CD4-positive, alpha-beta T cell treated with Interferon alpha-2 for 1 hour (primary cell): ENCODE results near the gene CAPNS1.
"Not testable (repeated sequence)": the region's sequence is repeated elsewhere in the genome, so short reads cannot be mapped to it uniquely, and the experiment has no call there.

Experiments
- DNase-seq, 2 donors: peaks; one replicate each; pipeline ENCODE4 v3.0.0-alpha.2; 2020 to 2022

The CAPNS1 gene

DNA sequence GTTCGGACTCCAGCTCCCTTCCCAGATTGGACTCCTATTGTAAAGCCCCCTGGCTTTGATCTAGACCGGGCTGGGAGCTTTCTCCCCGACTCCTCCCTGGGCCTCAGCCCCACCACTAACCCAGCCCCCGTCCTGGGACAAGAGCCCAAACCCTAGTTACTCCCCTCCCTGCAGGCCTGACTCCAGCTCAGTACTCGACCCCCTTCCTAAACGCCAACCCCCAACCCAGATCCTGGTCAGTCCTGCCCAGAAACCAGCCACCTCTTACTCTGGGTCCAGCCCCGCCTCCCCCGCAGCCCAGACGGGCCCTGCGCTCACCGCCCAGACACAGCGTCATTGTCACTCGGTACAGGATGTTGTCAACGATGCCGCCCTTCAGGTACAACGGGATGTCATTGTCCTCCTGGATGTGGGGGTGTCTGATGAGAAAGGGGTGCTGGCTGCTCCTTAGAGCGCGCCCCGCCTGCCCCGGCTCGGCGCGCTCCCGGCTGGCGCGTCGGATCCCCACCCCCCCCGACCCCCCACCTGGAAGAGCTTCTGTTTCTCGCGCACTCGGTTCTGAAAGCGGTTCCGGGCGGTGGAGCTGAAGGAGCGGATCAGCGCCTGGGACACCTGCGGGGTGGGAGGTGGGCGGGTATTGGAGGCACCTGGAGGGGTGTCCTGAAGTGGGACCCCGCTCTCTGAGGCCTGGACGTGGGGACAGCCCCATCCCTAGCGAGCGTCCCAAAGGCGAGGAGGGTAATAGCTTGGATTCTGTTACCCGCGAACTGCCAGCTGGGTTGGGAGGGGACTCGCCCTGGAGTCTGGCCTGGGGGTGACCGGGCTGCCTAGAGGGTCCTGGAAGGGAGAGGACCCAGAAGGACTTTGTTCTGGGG, 11.5 kb downstream of the CAPNS1 start:
- no peak for DNase-seq

DNA sequence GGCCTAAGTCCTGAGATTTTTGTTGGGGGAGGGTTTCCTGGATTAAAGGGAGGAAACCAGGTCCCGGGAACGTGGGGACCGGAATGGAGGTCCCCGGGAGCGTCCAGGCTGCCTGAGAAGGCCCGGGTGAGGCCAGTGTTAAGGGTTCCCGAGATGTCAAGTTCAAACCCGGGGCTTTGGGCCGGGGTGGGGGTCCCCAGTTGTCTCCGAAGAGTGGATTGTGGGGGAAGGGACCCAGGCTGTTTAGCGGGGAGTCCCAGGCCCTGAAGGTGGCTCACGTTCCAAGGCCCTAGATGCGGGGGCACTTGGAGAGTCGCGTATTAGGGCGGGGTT, 12.1 kb downstream of the CAPNS1 start:
- DNase-seq, result no peak

DNA sequence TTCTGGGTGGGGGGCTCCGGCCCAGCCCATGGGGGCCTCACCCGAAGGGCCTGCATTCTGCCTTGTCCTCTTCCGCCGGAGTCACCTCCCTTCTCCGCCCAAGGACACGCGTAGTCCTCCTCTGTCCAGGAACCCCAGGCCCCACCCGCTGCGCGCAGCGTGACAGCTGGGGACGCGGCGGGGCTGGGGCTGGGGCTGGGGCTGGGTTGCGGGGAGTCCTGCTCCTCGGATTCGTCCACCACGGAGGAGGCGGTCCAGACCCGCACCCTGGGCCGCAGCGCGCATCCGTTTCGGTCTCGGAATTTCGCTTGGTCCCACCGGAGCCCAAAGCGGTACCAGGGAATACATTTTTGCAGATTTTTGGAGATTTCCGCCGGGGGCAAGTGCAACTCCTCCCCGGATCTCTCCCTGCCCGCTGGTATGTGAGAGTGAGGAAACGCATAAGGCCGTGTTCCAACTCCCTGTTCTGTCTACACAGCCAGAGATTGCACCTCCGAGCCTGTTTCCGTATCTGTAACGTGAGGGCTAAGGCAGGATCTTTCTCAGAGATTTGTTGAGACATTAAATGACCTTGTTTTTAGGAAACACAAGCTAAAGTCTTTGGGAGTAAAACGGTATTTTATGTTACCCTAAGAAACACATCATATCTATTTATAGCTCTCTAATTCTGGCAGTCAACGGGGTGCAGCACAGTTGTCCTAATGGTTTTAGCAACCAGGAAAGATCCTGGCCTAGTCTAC, 12.7 kb downstream of the CAPNS1 start, which contains the start of gene COX7A1:
COX7A1 (minus strand) TSS at position 96 of the 740 bp plus-strand sequence; CDS start at position 56, 40 bp downstream.
- DNase-seq, result no peak

DNA sequence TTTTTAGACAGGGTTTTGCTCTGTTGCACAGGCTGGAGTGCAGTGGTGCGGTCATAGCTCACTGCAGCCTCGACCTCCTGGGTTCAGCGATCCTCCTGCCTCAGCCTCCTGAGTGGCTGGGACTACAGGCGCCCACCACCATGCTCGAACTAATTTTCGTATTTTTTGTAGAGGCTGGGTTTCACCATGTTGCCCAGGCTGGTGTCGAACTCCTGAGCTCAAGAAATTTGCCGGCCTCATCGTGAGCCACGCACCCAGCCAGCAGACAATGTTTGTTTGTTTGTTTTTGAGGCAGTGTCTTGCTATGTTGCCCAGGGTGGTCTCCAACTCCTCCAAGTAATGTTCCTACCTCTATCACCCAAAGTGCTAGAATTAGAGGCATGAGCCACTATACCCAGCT, 13.3 kb downstream of the CAPNS1 start:
- DNase-seq, result no peak

DNA sequence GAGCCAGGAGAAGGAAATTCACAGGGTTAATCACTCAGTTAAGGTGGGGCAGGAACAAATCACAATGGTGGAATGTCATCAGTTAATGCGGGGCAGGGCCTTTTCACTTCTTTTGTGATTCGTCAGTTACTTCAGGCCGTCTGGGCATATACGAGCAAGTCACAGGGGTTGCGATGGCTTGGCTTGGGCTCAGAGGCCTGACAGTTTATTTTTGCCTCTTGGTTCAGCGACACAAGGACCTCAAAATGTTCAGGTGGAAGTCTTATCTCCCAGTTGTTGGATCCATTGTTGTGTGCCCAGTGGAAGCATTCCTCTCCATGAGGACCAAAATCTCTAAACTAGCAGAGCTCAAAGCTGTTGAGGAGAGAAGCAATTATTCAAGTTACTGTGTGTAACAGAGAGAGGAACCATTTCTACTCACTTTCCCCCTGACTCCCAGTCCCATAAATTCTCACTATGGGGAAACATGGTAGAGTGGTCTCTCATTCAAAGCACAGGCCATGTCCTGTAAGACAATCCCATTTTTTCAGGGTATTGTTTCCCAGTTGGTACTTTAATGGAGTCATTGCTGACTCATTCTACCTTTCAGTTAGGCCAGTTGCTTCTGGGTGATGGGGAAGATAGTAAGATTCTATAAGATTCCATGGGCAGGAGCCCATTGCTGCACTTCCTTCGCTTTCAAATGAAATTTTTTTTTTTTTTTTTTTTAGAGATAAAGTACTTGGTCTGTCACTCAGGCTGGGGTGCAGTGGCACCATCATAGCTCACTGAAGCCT, 21.1 kb downstream of the CAPNS1 start:
- DNase-seq, result no peak

DNA sequence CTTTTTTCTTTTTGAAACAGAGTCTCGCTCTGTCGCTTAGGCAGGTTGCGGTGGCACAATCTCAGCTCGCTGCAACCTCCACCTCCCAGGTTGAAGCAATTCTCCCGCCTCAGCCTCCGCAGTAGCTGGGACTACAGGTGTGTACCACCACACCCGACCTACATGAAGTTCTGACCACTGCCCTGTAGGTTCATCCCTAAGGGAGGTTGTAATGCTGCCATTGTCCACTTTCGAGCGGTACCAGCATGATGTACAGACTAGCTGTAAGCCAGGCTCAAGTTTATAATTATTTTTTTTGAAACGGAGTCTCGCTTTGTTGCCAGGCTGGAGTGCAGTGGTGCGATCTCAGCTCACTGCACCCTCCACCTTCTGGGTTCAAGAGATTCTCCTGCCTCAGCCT, 23.9 kb downstream of the CAPNS1 start:
- DNase-seq, result no peak

DNA sequence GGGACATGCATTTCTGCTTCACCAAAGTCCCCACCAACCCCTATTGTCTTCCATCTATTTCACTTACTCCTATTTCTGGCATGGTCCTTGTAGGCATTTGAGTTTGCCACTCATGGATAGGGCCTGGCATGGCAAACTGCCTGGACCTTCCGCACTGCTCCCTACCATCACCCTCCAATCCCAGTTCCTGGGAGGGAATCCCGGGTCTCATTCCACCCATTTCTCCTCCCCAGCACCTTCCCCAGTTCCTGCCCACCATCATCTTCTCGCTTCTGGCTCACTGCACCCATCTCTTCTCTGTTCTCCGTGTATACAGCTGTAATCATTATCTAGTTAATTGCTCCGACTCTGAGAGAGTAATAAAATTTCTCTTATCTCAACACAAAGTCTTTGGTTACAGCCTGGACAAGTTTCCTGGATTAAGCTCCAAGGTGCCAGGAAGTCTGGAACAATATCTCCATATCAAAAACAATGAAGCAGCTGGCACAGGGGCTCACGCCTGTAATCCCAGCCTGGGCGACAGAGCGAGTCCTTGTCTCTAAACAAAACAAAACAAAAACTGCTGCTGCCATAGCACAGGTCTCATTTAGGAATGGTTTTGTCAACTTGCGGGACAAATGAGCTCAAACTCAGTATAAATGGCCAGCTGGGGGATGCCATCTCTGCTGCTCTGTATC, 29.4 kb downstream of the CAPNS1 start:
- DNase-seq, result no peak

DNA sequence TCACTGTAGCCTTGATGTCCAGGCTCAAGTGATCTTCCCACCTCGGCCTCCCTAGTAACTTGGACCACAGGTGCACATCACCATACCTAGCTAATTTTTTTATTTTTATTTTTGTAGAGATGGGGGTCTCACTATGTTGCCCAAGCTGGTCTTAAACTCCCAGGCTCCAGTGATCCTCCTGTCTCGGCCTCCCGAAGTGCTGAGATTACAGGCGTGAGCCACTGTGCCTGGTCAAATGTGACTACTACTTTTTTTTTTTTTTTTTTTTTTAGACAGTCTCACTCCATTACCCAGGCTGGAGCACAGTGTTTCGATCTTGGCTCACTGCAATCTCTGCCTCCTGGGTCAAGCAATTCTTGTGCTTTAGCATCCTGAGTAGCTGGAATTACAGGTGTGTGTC, 33.0 kb downstream of the CAPNS1 start:
- DNase-seq, result no peak

DNA sequence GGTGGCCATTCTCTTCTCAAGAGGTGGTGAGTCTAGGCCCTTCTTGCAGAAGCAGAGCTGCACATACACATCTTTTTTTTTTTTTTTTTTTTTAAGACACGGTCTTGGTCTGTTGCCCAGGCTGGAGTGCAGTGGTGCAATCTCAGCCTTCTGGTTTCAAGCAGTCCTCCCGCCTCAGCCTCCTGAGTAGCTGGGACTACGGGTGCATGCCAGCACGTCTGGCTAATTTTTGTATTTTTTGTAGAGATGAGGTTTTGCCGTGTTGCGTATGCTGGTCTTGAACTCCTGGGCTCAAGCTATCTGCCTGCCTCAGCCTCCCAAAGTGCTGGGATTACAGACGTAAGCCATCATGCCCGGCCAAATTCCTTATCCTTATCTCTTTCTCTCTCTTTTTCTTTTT, 34.0 kb downstream of the CAPNS1 start:
- not testable (repeated sequence) for DNase-seq

DNA sequence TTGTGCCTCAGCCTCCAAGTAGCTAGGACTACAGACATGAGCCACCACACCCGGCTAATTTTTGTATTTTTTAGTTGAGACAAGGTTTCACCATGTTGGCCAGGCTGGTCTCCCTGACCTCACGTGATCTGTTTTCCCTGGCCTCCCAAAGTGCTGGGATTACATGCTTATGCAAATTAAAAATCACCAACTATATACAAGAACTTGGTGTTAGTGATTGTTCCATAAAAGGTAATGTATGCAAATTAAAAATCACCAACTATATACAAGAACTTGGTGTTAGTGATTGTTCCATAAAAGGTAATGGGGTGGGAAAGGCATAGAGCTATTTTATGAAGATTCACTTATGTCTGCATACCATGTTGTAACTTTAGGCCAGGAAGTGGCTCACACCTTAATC, 39.2 kb downstream of the CAPNS1 start:
- not testable (repeated sequence) for DNase-seq

DNA sequence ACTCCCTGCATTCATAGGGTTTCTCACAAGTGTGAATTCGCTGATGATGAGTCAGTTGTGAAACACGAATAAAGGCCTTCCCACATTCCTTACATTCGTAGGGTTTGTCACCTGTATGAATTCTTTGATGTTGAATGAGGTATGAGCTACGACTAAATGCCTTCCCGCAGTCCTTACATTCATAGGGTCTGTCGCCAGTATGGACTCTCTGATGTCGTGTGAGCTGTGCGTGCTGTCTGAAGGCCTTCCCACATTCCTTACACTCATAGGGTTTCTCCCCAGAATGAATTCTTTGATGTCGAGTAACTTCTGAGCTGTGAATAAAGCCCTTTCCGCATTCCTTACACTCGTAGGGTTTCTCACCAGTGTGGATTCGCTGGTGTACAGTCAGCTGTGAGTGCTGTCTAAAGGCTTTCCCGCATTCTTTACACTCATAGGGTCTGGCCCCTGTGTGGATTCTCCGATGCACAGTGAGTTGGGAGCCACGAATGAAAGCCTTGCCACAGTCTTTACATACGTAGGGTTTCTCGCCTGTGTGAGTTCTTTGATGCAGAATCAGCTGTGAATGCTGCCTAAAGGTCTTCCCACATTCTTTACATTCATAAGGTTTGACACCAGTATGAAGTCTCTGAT, 42.9 kb downstream of the CAPNS1 start:
- DNase-seq, result no peak

DNA sequence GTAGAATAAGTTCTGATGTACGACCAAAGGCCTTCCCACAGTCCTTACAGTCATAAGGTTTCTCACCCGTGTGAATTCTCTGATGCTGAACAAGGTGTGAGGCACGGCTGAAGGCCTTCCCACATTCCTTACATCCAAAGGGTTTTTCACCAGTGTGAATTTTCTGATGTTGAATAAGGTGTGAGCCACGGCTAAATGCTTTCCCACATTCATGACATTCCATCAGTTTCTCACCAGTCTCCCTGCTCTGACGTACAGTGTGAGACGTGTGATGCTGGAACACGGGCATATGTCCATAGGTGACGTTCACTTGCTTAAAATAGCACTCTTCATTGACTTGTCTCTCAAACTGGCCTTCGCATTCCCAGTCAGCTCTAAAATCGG, 43.4 kb downstream of the CAPNS1 start:
- DNase-seq, result no peak

DNA sequence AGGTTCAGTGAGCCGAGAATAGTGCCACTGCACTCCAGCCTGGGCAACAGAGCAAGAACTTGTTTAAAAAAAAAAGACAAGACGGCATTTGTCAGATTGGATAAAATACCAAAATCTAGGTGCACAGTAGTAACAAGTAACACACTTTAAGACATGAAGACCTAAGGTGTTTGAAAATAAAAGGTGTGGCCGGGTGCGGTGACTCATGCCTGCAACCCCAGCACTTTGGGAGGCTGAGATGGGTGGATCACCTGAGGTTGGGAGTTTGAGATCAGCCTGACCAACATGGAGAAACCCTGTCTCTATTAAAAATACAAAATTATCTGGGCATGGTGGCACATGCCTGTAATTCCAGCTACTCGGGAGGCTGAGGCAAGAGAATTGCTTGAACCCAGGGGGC, 46.9 kb downstream of the CAPNS1 start:
- not testable (repeated sequence) for DNase-seq

DNA sequence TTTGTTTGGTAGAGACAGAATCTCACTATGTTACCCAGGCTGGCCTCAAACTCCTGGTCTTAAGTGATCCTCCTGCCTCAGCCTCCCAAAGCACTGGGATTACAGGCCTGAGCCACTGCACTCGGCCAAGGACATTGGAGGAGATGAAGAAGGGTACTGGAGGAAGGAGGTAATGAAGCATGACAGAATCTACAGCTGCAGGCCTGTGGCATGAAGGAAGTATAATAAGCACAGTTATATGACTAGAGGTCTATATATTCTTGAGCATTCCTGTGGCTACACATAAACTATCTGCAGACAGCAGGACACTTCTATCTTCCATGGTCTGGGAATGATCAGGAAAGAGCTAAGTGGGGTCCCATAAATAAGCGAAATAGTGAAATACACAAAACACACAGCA, 56.4 kb downstream of the CAPNS1 start:
- no peak for DNase-seq

DNA sequence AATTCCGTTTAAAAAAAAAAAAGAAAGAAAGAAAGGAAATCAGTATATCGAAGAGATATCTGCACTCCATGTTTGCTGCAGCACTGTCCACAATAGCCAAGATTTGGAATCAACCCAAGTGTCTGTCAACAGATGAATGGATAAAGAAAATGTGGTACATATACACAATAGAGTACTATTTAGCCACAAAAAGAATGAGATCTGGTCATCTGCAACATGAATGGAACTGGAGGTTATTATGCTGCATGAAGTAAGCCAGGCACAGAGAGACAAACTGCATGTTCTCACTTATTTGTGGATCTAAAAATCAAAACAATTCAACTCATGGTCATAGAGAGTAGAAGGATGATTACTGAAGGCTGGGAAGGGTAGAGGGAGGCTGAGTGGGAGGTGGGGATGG, 58.3 kb downstream of the CAPNS1 start:
- DNase-seq, result no peak
